Neuronal stem cell (in vitro differentiated cells): Measurements from ENCODE around the gene SDHAF1. TPM values are rescaled to one million over a fixed set of nuclear protein-coding genes. Genes with fewer than 3 reads are reported as not detected.

ENCODE experiments used
- DNase-seq: peaks from one replicate; pipeline ENCODE4 v3.0.0-alpha.2; 2013; ENCODE audit warnings: low spot score
- H2AFZ ChIP-seq: one replicate; pipeline ENCODE4 v1.6.1; 2013; ENCODE audit warnings: mild to moderate bottlenecking, low read length, inconsistent platforms
- H2AK5ac ChIP-seq: 2 replicates; pipeline ENCODE4 v1.6.1; 2013; ENCODE audit warnings: low read depth, mild to moderate bottlenecking, inconsistent platforms, low read length, moderate library complexity, mixed read lengths
- H2BK120ac ChIP-seq: 2 replicates; pipeline ENCODE4 v1.6.1; 2013; ENCODE audit warnings: low read depth, mild to moderate bottlenecking, inconsistent platforms, low read length, moderate library complexity, mixed read lengths
- H2BK12ac ChIP-seq: one replicate; pipeline ENCODE4 v1.6.1; 2013; ENCODE audit warnings: low read length, inconsistent platforms
- H2BK15ac ChIP-seq: 2 replicates; pipeline ENCODE4 v1.6.1; 2013; ENCODE audit warnings: mild to moderate bottlenecking, low read length, inconsistent platforms, mixed read lengths
- H2BK5ac ChIP-seq: one replicate; pipeline ENCODE4 v1.6.1; 2013; ENCODE audit warnings: inconsistent platforms, mild to moderate bottlenecking, low read length, moderate library complexity
- H3K14ac ChIP-seq: one replicate; pipeline ENCODE4 v1.6.1; 2013; ENCODE audit warnings: low read length, inconsistent platforms
- H3K18ac ChIP-seq: 2 replicates; pipeline ENCODE4 v1.6.1; 2013; ENCODE audit warnings: low read length, inconsistent platforms
- H3K23ac ChIP-seq: 2 replicates; pipeline ENCODE4 v1.6.1; 2013; ENCODE audit warnings: low read depth, mild to moderate bottlenecking, mixed read lengths, low read length, inconsistent platforms; ENCODE audit not compliant: poor library complexity
- H3K27ac ChIP-seq: replicated peaks from 3 replicates; pipeline ENCODE4 v1.5.1; 2013; ENCODE audit warnings: low read length, inconsistent platforms
- H3K27me3 ChIP-seq, 3 experiments: 2 replicates each; pipeline ENCODE4 v1.6.1; 2013; ENCODE audit warnings: low read length in 3 of 3, mild to moderate bottlenecking in 2 of 3, inconsistent platforms in 1 of 3, low read depth in 1 of 3, mixed read lengths in 1 of 3, moderate library complexity in 1 of 3; ENCODE audit not compliant: control insufficient read depth in 3 of 3, insufficient read depth in 3 of 3
- H3K36me3 ChIP-seq, 2 donors: replicated peaks in 1 of 2; 2 replicates each; pipeline ENCODE4 v1.6.1; 2013; ENCODE audit warnings: low read length in 2 of 2; ENCODE audit not compliant: control insufficient read depth in 2 of 2, insufficient read depth in 2 of 2
- H3K4ac ChIP-seq: 2 replicates; pipeline ENCODE4 v1.6.1; 2013; ENCODE audit warnings: inconsistent platforms, mild to moderate bottlenecking, low read length, moderate library complexity
- H3K4me1 ChIP-seq, 2 donors: 1 replicate in 1 of 2; 2 replicates in 1 of 2; pipeline ENCODE4 v1.6.1; 2013; ENCODE audit warnings: low read length in 2 of 2, low read depth in 1 of 2; ENCODE audit not compliant: control insufficient read depth in 2 of 2, insufficient read depth in 1 of 2
- H3K4me2 ChIP-seq: one replicate; pipeline ENCODE4 v1.6.1; 2013; ENCODE audit warnings: mild to moderate bottlenecking, low read length, inconsistent platforms; ENCODE audit not compliant: insufficient read depth, poor library complexity, severe bottlenecking
- H3K4me3 ChIP-seq, 2 donors: 2 replicates each; pipeline ENCODE4 v1.5.1; 2013; ENCODE audit warnings: low read length in 2 of 2, mild to moderate bottlenecking in 2 of 2, inconsistent platforms in 1 of 2, moderate library complexity in 1 of 2
- H3K79me1 ChIP-seq: one replicate; pipeline ENCODE4 v1.6.1; 2013; ENCODE audit warnings: low read depth, mild to moderate bottlenecking, inconsistent platforms, low read length, moderate library complexity
- H3K9ac ChIP-seq: one replicate; pipeline ENCODE4 v1.6.1; 2013; ENCODE audit warnings: mild to moderate bottlenecking, low read depth, low read length, inconsistent platforms; ENCODE audit not compliant: poor library complexity
- H3K9me3 ChIP-seq, 2 donors: replicated peaks in 1 of 2; 2 replicates each; pipeline versions ENCODE3 to v1.6.1; 2013; ENCODE audit warnings: low read length in 2 of 2, mild to moderate bottlenecking in 2 of 2, inconsistent platforms in 1 of 2, low read depth in 1 of 2, mixed read lengths in 1 of 2, moderate library complexity in 1 of 2; ENCODE audit not compliant: control insufficient read depth in 2 of 2, insufficient read depth in 1 of 2
- H4K8ac ChIP-seq: one replicate; pipeline ENCODE4 v1.6.1; 2013; ENCODE audit warnings: low read depth, mild to moderate bottlenecking, inconsistent platforms, low read length, moderate library complexity
- H4K91ac ChIP-seq: one replicate; pipeline ENCODE4 v1.6.1; 2013; ENCODE audit warnings: low read length, low read depth, mild to moderate bottlenecking, inconsistent platforms; ENCODE audit not compliant: poor library complexity
- WGBS, 2 donors: extraction: QIAGEN DNeasy Blood & Tissue Kit; methylation state at CpG; one replicate each; pipeline ENCODE4 v1.1.7; 2013; ENCODE audit warnings: missing lambda C conversion rate in 2 of 2, mixed read lengths in 1 of 2; ENCODE audit not compliant: insufficient read length in 2 of 2, insufficient replicate concordance in 1 of 2; ENCODE audit errors: extremely low coverage in 2 of 2; 5-methylcytosine and 5-hydroxymethylcytosine counted together
- small RNA-seq: library from polyadenylated mRNA; stranded (forward); fragments of <200 nt; extraction: miRNeasy Mini kit (QIAGEN cat#:217004); gene quantifications from one replicate; pipeline ENCODE3, GENCODE V24; 2013; ENCODE audit not compliant: insufficient read depth

SDHAF1 gene

DNA sequence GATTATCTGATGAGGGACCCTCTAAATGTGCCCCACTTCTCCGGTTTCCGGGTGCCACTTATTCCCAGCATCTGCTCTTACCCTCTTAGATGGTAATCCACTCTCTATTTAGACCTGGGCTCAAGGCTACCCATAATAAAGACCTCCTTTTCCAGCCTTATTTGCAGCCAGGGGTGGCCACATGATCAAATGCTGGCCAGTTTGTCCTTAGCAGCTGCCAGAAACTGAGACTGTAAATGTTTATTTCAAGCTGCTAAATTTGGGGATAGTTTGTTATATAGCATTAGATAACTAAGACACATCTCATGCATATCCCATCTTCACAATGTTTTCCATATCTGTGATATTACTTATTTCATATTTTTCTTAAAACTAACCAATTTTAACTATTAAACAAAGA is 49.0 kb downstream of the SDHAF1 start:
- Histone ChIP-seq H3K79me1 (peaks cover 2% of the 10 kb centered on the region), H4K91ac (no peak overlapping the region), H3K14ac (no peak overlapping the region), H3K27me3 (no peaks in the 10 kb centered on the region), H2BK5ac (no peak overlapping the region), H2AK5ac (no peak overlapping the region), H2BK120ac (no peak overlapping the region), H3K9ac (no peak overlapping the region), H3K23ac (no peak overlapping the region), H3K4ac (no peak overlapping the region), H3K18ac (no peak overlapping the region), H3K36me3 (peaks cover 0 to 10% of the 10 kb centered on the region in 2 donors), H2BK15ac (no peak overlapping the region), H3K9me3 (no peaks in the 10 kb centered on the region), H2AFZ (no peak overlapping the region), H3K27ac (no peak overlapping the region), H4K8ac (no peak overlapping the region), H3K4me1 (peaks cover 0 to 3% of the 10 kb centered on the region in 2 donors), H3K4me3 (no peak overlapping the region), H2BK12ac (no peak overlapping the region), H3K4me2 (no peak overlapping the region)
- DNase-seq, result no peak
- no CpG with 5 or more reads among the region's 2 CpGs for WGBS, 2 donors

Small RNAs within 50 kb of the gene (small RNA-seq; reads per million reads assigned to genes)
- not detected for gene AF038458.1
